ENCODE data around the gene MMP13.
"Not testable (repeated sequence)": the region's sequence is repeated elsewhere in the genome, so short reads cannot be mapped to it uniquely, and the experiment has no call there.

Gene MMP13

GRCh38 chr11:102911758-102912481 is 43.6 kb downstream of the MMP13 start:
- H3K36me3 Mint-ChIP-seq (ENCODE audit: low read depth), result no peaks in the 10 kb centered on the region
- H3K9me3 Mint-ChIP-seq, result no peaks in the 10 kb centered on the region
- no peak overlapping the region for H3K4me3 Mint-ChIP-seq
- H3K4me1 Mint-ChIP-seq (ENCODE audit: low read depth), result peaks cover 22% of the 10 kb centered on the region
- intact Hi-C loops (cut with micrococcal nuclease), result loop anchor here (5.0 to 10.0 kb wide), 3 partner anchors 80 to 177 kb away; no protein-coding TSS in a partner anchor
- H3K27me3 Mint-ChIP-seq, result peaks cover 58% of the 10 kb centered on the region
- H3K27ac Mint-ChIP-seq, result peak overlapping the region; percentile 42

- H3K27me3 Mint-ChIP-seq, result peaks cover 31% of the 10 kb centered on the region
- H3K9me3 Mint-ChIP-seq; H3K27ac Mint-ChIP-seq; H3K4me3 Mint-ChIP-seq; H3K4me1 Mint-ChIP-seq (ENCODE audit: low read depth); intact Hi-C loops (cut with micrococcal nuclease); H3K36me3 Mint-ChIP-seq (ENCODE audit: low read depth): not testable (repeated sequence)
Measured at GRCh38 chr11:102905848-102906247, 49.7 kb downstream of the MMP13 start.

- H3K9me3 Mint-ChIP-seq; H3K27ac Mint-ChIP-seq; H3K4me3 Mint-ChIP-seq; intact Hi-C loops (cut with micrococcal nuclease); H3K4me1 Mint-ChIP-seq (ENCODE audit: low read depth); H3K36me3 Mint-ChIP-seq (ENCODE audit: low read depth): not testable (repeated sequence)
- peaks cover 28% of the 10 kb centered on the region for H3K27me3 Mint-ChIP-seq
Measured at GRCh38 chr11:102903895-102904294, 51.6 kb downstream of the MMP13 start.

- no peaks in the 10 kb centered on the region for H3K4me1 Mint-ChIP-seq (ENCODE audit: low read depth)
- H3K27me3 Mint-ChIP-seq, result peaks cover 11% of the 10 kb centered on the region
Measured at GRCh38 chr11:102900346-102900745, 55.2 kb downstream of the MMP13 start.

More at GRCh38 chr11:102900346-102900745, 55.2 kb downstream of the MMP13 start:
- H3K9me3 Mint-ChIP-seq, result peaks cover 8% of the 10 kb centered on the region
- H3K4me3 Mint-ChIP-seq, result no peak overlapping the region
- H3K27ac Mint-ChIP-seq, result no peak overlapping the region
- H3K36me3 Mint-ChIP-seq (ENCODE audit: low read depth), result no peaks in the 10 kb centered on the region
- intact Hi-C loops (cut with micrococcal nuclease), result no loop called here

Data from dendritic cell treated with granulocyte-macrophage colony-stimulating factor and Interleukin-4, amounts not matched to agents 40 ng/mL and 50 ng/mL, for 4 days (primary cell).